GM23338 (cell line): ENCODE measurements around the gene LTBP2. TPM values are rescaled to one million over a fixed set of nuclear protein-coding genes. Genes with fewer than 3 reads are reported as not detected.

Experiments used
- ATAC-seq: fragments of 200-7000 bp; cut with Tn5 transposase; 3 replicates; pipeline ENCODE4 v1.9.1; 2020
- DNase-seq: peaks from one replicate; pipeline ENCODE4 v3.0.0-alpha.2; 2015; ENCODE audit warnings: low spot score
- H2AFZ ChIP-seq: fragments of 200-600 bp; sonication (generic); 2 replicates; pipeline ENCODE4 v1.8.0; 2016; ENCODE audit warnings: antibody characterized with exemption, mild to moderate bottlenecking, moderate library complexity
- H3F3A ChIP-seq: fragments of 200-600 bp; sonication (generic); replicated peaks from 2 replicates; pipeline ENCODE4 v1.8.0; 2017; ENCODE audit warnings: antibody characterized with exemption, mixed run types, low read depth
- H3K27ac ChIP-seq: fragments of 200-600 bp; sonication (generic); 2 replicates; pipeline ENCODE4 v1.6.1; 2016; ENCODE audit warnings: low read depth
- H3K27me3 ChIP-seq: fragments of 200-600 bp; sonication (generic); 2 replicates; pipeline ENCODE4 v1.8.0; 2016; ENCODE audit warnings: mild to moderate bottlenecking, mixed run types, moderate library complexity; ENCODE audit not compliant: insufficient read depth
- H3K36me3 ChIP-seq: fragments of 200-600 bp; sonication (generic); 2 replicates; pipeline ENCODE4 v1.8.0; 2016; ENCODE audit warnings: mild to moderate bottlenecking; ENCODE audit not compliant: insufficient read depth
- H3K4me1 ChIP-seq: fragments of 200-600 bp; sonication (generic); 2 replicates; pipeline ENCODE4 v1.8.0; 2016; ENCODE audit warnings: mild to moderate bottlenecking, moderate library complexity; ENCODE audit not compliant: insufficient read depth
- H3K4me2 ChIP-seq: fragments of 200-600 bp; sonication (generic); 2 replicates; pipeline ENCODE4 v1.7.1; 2017; ENCODE audit warnings: mixed run types
- H3K4me3 ChIP-seq: fragments of 200-600 bp; sonication (generic); 2 replicates; pipeline ENCODE4 v1.6.1; 2016; ENCODE audit warnings: mixed run types
- H3K79me2 ChIP-seq: fragments of 200-600 bp; sonication (generic); replicated peaks from 2 replicates; pipeline ENCODE4 v1.8.0; 2017; ENCODE audit warnings: mild to moderate bottlenecking; ENCODE audit not compliant: insufficient read depth
- H3K9me2 ChIP-seq: fragments of 200-600 bp; sonication (generic); 2 replicates; pipeline ENCODE4 v1.8.0; 2017; ENCODE audit not compliant: insufficient read depth
- H4K20me1 ChIP-seq: fragments of 200-600 bp; sonication (generic); replicated peaks from 2 replicates; pipeline ENCODE4 v1.8.0; 2017; ENCODE audit warnings: mild to moderate bottlenecking; ENCODE audit not compliant: insufficient read depth
- H3K27ac Mint-ChIP-seq: 2 replicates; pipeline ENCODE4 v1.8.0; 2020; ENCODE audit warnings: inconsistent platforms, mild to moderate bottlenecking, moderate library complexity, mixed read lengths
- H3K27me3 Mint-ChIP-seq: 3 replicates; pipeline ENCODE4 v1.8.0; 2022; ENCODE audit warnings: low read depth, mild to moderate bottlenecking, moderate library complexity, mixed read lengths, inconsistent platforms; ENCODE audit not compliant: insufficient read depth, poor library complexity
- H3K36me3 Mint-ChIP-seq: 3 replicates; pipeline ENCODE4 v1.8.0; 2021; ENCODE audit warnings: low read depth, mild to moderate bottlenecking, inconsistent platforms, moderate library complexity, mixed read lengths
- H3K4me1 Mint-ChIP-seq: 3 replicates; pipeline ENCODE4 v1.8.0; 2020; ENCODE audit warnings: mild to moderate bottlenecking, inconsistent platforms, mixed read lengths
- H3K4me3 Mint-ChIP-seq: 3 replicates; pipeline ENCODE4 v1.8.0; 2021; ENCODE audit warnings: moderate library complexity, mild to moderate bottlenecking, inconsistent platforms, mixed read lengths
- H3K9me3 Mint-ChIP-seq: 3 replicates; pipeline ENCODE4 v1.8.0; 2020; ENCODE audit warnings: moderate library complexity, mild to moderate bottlenecking, inconsistent platforms, mixed read lengths
- CREB1 ChIP-seq: fragments of 250-450 bp; sonication (Bioruptor Pico); IDR thresholded peaks from 2 replicates; pipeline ENCODE4 v1.5.0; 2020; ENCODE audit warnings: low read depth, mild to moderate bottlenecking, moderate library complexity
- CTCF ChIP-seq, 2 experiments: fragments of 200-600 bp in 1 of 2; sonication (generic) in 1 of 2; conservative IDR thresholded peaks; 2 replicates each; pipeline versions ENCODE4 v1.5.1 to v1.6.1; 2016 to 2017; ENCODE audit warnings: antibody characterized with exemption in 2 of 2, low read depth in 2 of 2, mild to moderate bottlenecking in 2 of 2, moderate library complexity in 1 of 2
- ETS1 ChIP-seq: IDR thresholded peaks from 2 replicates; pipeline ENCODE4 v1.6.1; 2016; ENCODE audit warnings: antibody characterized with exemption
- EZH2 ChIP-seq: fragments of 200-600 bp; sonication (generic); IDR thresholded peaks from one replicate; pipeline ENCODE4 v1.8.0; 2017; ENCODE audit warnings: antibody characterized with exemption, mild to moderate bottlenecking, low read depth; ENCODE audit not compliant: unreplicated experiment
- NANOG ChIP-seq: IDR thresholded peaks from 2 replicates; pipeline ENCODE4 v1.6.1; 2016; ENCODE audit warnings: antibody characterized with exemption, borderline replicate concordance
- ZNF114 ChIP-seq: fragments of 250-450 bp; sonication (Bioruptor Pico); IDR thresholded peaks from 2 replicates; pipeline ENCODE4 v1.5.0; 2020; ENCODE audit warnings: mild to moderate bottlenecking, moderate library complexity
- polyA plus RNA-seq: library from polyadenylated mRNA; unstranded; fragments of >200 nt; fragmentation: Nextera tagmentation; extraction: Ambion mirVana; gene quantifications from 2 replicates; pipeline ENCODE4 v1.2.1, GENCODE V29; 2016
- total RNA-seq: library from RNA; depleted of rRNA; stranded (reverse); fragments of >200 nt; shearing (Covaris generic); gene quantifications from 2 replicates; pipeline ENCODE4 v1.2.3, GENCODE V29; 2014

The LTBP2 gene
- total and polyA plus RNA-seq, 2 experiments from 2014 or later, result 0.27 to 0.49 TPM

- Histone ChIP-seq H3K4me2 (no peak overlapping the region), H3K4me1 (0 out of 2 replicates have a peak, but pooled peaks cover 6% of the 10 kb centered on the region), H3K79me2 (no peaks in the 10 kb centered on the region), H3K4me3 (no peak overlapping the region), H2AFZ (peak overlapping the region; percentile 60; the same call in 1 of the 2 replicates), H4K20me1 (no peaks in the 10 kb centered on the region), H3K9me2 (no peaks in the 10 kb centered on the region), H3F3A (no peaks in the 10 kb centered on the region), H3K36me3 (no peaks in the 10 kb centered on the region), H3K27me3 (no peaks in the 10 kb centered on the region), H3K27ac (no peak overlapping the region)
- ATAC-seq, result no peak
- no peaks in the 10 kb centered on the region for H3K9me3 Mint-ChIP-seq
- no peak overlapping the region for H3K4me3 Mint-ChIP-seq
- H3K27ac Mint-ChIP-seq, result no peak overlapping the region; the same call in 1 of the 2 replicates
- H3K27me3 Mint-ChIP-seq, result peaks cover under 1% of the 10 kb centered on the region
- TF ChIP-seq CREB1 (CRISPR knock-in tag) (no peak), CTCF (conservative IDR thresholded peaks at IDR 0.05; ENCODE audit: low read depth in 2 of 2) (peak in 1 of 2 experiments; percentile 21; a peak in 1 of 4 replicates)
- H3K4me1 Mint-ChIP-seq, result peaks cover 8% of the 10 kb centered on the region
- no peak for DNase-seq
- H3K36me3 Mint-ChIP-seq, result no peaks in the 10 kb centered on the region
Observed at GRCh38 chr14:74563233-74563585, 48.8 kb downstream of the LTBP2 start.

GRCh38 chr14:74562515-74563232, 49.4 kb downstream of the LTBP2 start:
- H3K4me1 ChIP-seq, result 0 out of 2 replicates have a peak, but pooled peaks cover 6% of the 10 kb centered on the region
- H3K36me3 Mint-ChIP-seq, result no peaks in the 10 kb centered on the region
- no peaks in the 10 kb centered on the region for H3K79me2 ChIP-seq
- peaks cover 8% of the 10 kb centered on the region for H3K4me1 Mint-ChIP-seq
- no peaks in the 10 kb centered on the region for H3K27me3 ChIP-seq
- H3F3A ChIP-seq, result no peaks in the 10 kb centered on the region
- TF ChIP-seq ZNF114 (CRISPR knock-in tag) (no peak), EZH2 (no peak), NANOG (no peak)
- DNase-seq (peak; percentile 68), ATAC-seq (peak; percentile 86)
- H3K4me2 ChIP-seq, result no peak overlapping the region
- no peaks in the 10 kb centered on the region for H3K9me3 Mint-ChIP-seq
- no peak overlapping the region for H3K4me3 ChIP-seq
- no peak overlapping the region for H3K27ac ChIP-seq
- peak overlapping the region; percentile 60 for H2AFZ ChIP-seq
- H3K9me2 ChIP-seq, result no peaks in the 10 kb centered on the region
- H3K27ac Mint-ChIP-seq, result no peak overlapping the region; the same call in 1 of the 2 replicates
- H3K4me3 Mint-ChIP-seq, result no peak overlapping the region
- no peaks in the 10 kb centered on the region for H3K36me3 ChIP-seq
- no peaks in the 10 kb centered on the region for H4K20me1 ChIP-seq
- no peaks in the 10 kb centered on the region for H3K27me3 Mint-ChIP-seq

- ATAC-seq (no peak), DNase-seq (no peak)
- H3K4me1 ChIP-seq, result 0 out of 2 replicates have a peak, but pooled peaks cover 6% of the 10 kb centered on the region
- H3F3A ChIP-seq, result no peaks in the 10 kb centered on the region
- no peaks in the 10 kb centered on the region for H3K36me3 ChIP-seq
- no peaks in the 10 kb centered on the region for H3K9me2 ChIP-seq
- H2AFZ ChIP-seq, result no peak overlapping the region
- H3K9me3 Mint-ChIP-seq, result no peaks in the 10 kb centered on the region
- H3K27me3 ChIP-seq, result no peaks in the 10 kb centered on the region
- TF ChIP-seq CTCF (conservative IDR thresholded peaks at IDR 0.05; ENCODE audit: low read depth in 2 of 2), result no peak
- no peak for TF ChIP-seq ETS1
- no peaks in the 10 kb centered on the region for H3K36me3 Mint-ChIP-seq
- H4K20me1 ChIP-seq, result no peaks in the 10 kb centered on the region
- no peak overlapping the region for H3K27ac ChIP-seq
- no peak overlapping the region for H3K4me3 ChIP-seq
- H3K4me2 ChIP-seq, result no peak overlapping the region
- no peaks in the 10 kb centered on the region for H3K79me2 ChIP-seq
- no peak overlapping the region for H3K4me3 Mint-ChIP-seq
- peaks cover 5% of the 10 kb centered on the region for H3K27me3 Mint-ChIP-seq
- peaks cover 8% of the 10 kb centered on the region for H3K4me1 Mint-ChIP-seq
- H3K27ac Mint-ChIP-seq, result no peak overlapping the region
Observed at GRCh38 chr14:74558655-74559054, 53.4 kb downstream of the LTBP2 start.
